H1 (cell line): ENCODE data around the gene MOCS1. TPM values are rescaled to one million over a fixed set of nuclear protein-coding genes. Genes with fewer than 3 reads are reported as not detected.

Source experiments
- CTCF ChIA-PET: fragments of 300-600 bp; sonication (Branson Sonifier 250); formaldehyde crosslinking; loops from one replicate; lab custom pipeline; 2021; ENCODE audit not compliant: partially characterized antibody; lab: Charles Lee
- POLR2A ChIA-PET: fragments of 300-600 bp; sonication (Branson Sonifier 250); formaldehyde crosslinking; loops from one replicate; lab custom pipeline; 2021; ENCODE audit warnings: inconsistent platforms; ENCODE audit not compliant: partially characterized antibody; lab: Charles Lee
- DNase-seq, 2 experiments: peaks; one replicate each; pipeline versions ENCODE4 v3.0.0 to v3.0.0-alpha.2; 2010 to 2022; ENCODE audit warnings: low spot score in 2 of 2, low read depth in 1 of 2, mixed read lengths in 1 of 2
- FAIRE-seq: peaks from 2 replicates; lab custom pipeline; 2011; peaks lifted over from hg19 to GRCh38; lab: Jason Lieb, UNC
- H2AFZ ChIP-seq: 2 replicates; pipeline ENCODE4 v1.8.1; 2012; ENCODE audit warnings: low read length, inconsistent platforms
- H2AK5ac ChIP-seq: 2 replicates; pipeline ENCODE4 v1.6.1; 2013; ENCODE audit warnings: low read depth, low read length
- H2BK120ac ChIP-seq: replicated peaks from 2 replicates; pipeline ENCODE3; 2013; ENCODE audit warnings: low read depth, low read length, inconsistent platforms
- H2BK12ac ChIP-seq: 2 replicates; pipeline ENCODE4 v1.6.1; 2013; ENCODE audit warnings: low read depth, low read length
- H2BK15ac ChIP-seq: 2 replicates; pipeline ENCODE4 v1.6.1; 2013; ENCODE audit warnings: low read length
- H2BK20ac ChIP-seq: 2 replicates; pipeline ENCODE4 v1.6.1; 2013; ENCODE audit warnings: low read length
- H2BK5ac ChIP-seq: 2 replicates; pipeline ENCODE4 v1.6.1; 2013; ENCODE audit warnings: low read depth, low read length
- H3K14ac ChIP-seq: 2 replicates; pipeline ENCODE4 v1.6.1; 2013; ENCODE audit warnings: inconsistent platforms; ENCODE audit not compliant: insufficient read length
- H3K18ac ChIP-seq: 2 replicates; pipeline ENCODE4 v1.6.1; 2013; ENCODE audit warnings: low read length; ENCODE audit errors: extremely low read depth
- H3K23ac ChIP-seq: 2 replicates; pipeline ENCODE4 v1.6.1; 2013; ENCODE audit warnings: inconsistent platforms; ENCODE audit not compliant: insufficient read length
- H3K23me2 ChIP-seq: 2 replicates; pipeline ENCODE4 v1.6.1; 2013; ENCODE audit warnings: low read depth, low read length
- H3K27ac ChIP-seq: 2 replicates; pipeline ENCODE4 v1.6.1; 2011; ENCODE audit warnings: low read depth, low read length, inconsistent platforms
- H3K27me3 ChIP-seq, 4 experiments: replicated peaks in 1 of 4; 1 replicate in 1 of 4; 2 replicates in 3 of 4; pipeline versions ENCODE4 v1.6.1 to v1.8.1; 2011 to 2013; ENCODE audit warnings: low read length in 3 of 4, mild to moderate bottlenecking in 3 of 4, inconsistent platforms in 2 of 4, mixed read lengths in 2 of 4, moderate library complexity in 1 of 4; ENCODE audit not compliant: control insufficient read depth in 3 of 4, insufficient read depth in 3 of 4; ENCODE audit errors: extremely low read depth in 1 of 4
- H3K36me3 ChIP-seq, 4 experiments: 2 replicates each; pipeline versions ENCODE4 v1.6.1 to v1.8.1; 2011 to 2013; ENCODE audit warnings: mild to moderate bottlenecking in 4 of 4, low read length in 3 of 4, moderate library complexity in 2 of 4, control low read depth in 1 of 4, inconsistent platforms in 1 of 4; ENCODE audit not compliant: insufficient read depth in 4 of 4, control insufficient read depth in 2 of 4
- H3K4ac ChIP-seq: replicated peaks from 2 replicates; pipeline ENCODE3; 2013; ENCODE audit warnings: low read length, low read depth, mixed read lengths, inconsistent platforms; ENCODE audit not compliant: insufficient read length
- H3K4me1 ChIP-seq, 4 experiments: replicated peaks in 1 of 4; 1 replicate in 1 of 4; 2 replicates in 3 of 4; pipeline versions ENCODE4 v1.6.1 to v1.8.1; 2011 to 2013; ENCODE audit warnings: low read length in 3 of 4, inconsistent platforms in 2 of 4, mixed read lengths in 1 of 4; ENCODE audit not compliant: insufficient read depth in 4 of 4, control insufficient read depth in 3 of 4
- H3K4me2 ChIP-seq, 2 experiments: 2 replicates each; pipeline versions ENCODE4 v1.6.1 to v1.8.1; 2011 to 2013; ENCODE audit warnings: low read depth in 2 of 2, low read length in 2 of 2, control low read depth in 1 of 2, inconsistent platforms in 1 of 2, mild to moderate bottlenecking in 1 of 2; ENCODE audit not compliant: insufficient read depth in 1 of 2
- H3K4me3 ChIP-seq, 4 experiments: fragments of 200-600, 300-600 bp in 1 of 4; sonication (generic), shearing (Covaris generic), sonication (Bioruptor Twin) in 1 of 4; 2 replicates each; pipeline versions ENCODE4 v1.5.1 to v1.8.1; 2011 to 2016; ENCODE audit warnings: low read length in 4 of 4, low read depth in 3 of 4, control low read depth in 2 of 4, inconsistent platforms in 2 of 4, mild to moderate bottlenecking in 2 of 4, mixed read lengths in 1 of 4, moderate library complexity in 1 of 4; ENCODE audit not compliant: insufficient read depth in 2 of 4; ENCODE audit errors: extremely low read depth in 1 of 4
- H3K56ac ChIP-seq: replicated peaks from 2 replicates; pipeline ENCODE3; 2013; ENCODE audit warnings: low read depth, mild to moderate bottlenecking, mixed read lengths, low read length, inconsistent platforms; ENCODE audit not compliant: insufficient read length
- H3K79me1 ChIP-seq: 2 replicates; pipeline ENCODE4 v1.6.1; 2013; ENCODE audit warnings: low read depth, low read length, control low read depth
- H3K79me2 ChIP-seq, 2 experiments: 2 replicates each; pipeline versions ENCODE4 v1.6.1 to v1.8.1; 2012 to 2013; ENCODE audit warnings: low read length in 2 of 2, mild to moderate bottlenecking in 2 of 2, inconsistent platforms in 1 of 2; ENCODE audit not compliant: insufficient read depth in 2 of 2, control insufficient read depth in 1 of 2
- H3K9ac ChIP-seq, 4 experiments: replicated peaks in 1 of 4; 1 replicate in 1 of 4; 2 replicates in 3 of 4; pipeline versions ENCODE4 v1.6.1 to v1.8.1; 2011 to 2013; ENCODE audit warnings: low read depth in 3 of 4, low read length in 3 of 4, control low read depth in 2 of 4, mild to moderate bottlenecking in 2 of 4, moderate library complexity in 2 of 4, inconsistent platforms in 1 of 4; ENCODE audit errors: extremely low read depth in 1 of 4
- H3K9me3 ChIP-seq, 2 experiments: 2 replicates each; pipeline versions ENCODE4 v1.6.1 to v1.8.1; 2012 to 2013; ENCODE audit warnings: mild to moderate bottlenecking in 2 of 2, moderate library complexity in 2 of 2, control low read depth in 1 of 2, inconsistent platforms in 1 of 2, low read depth in 1 of 2, low read length in 1 of 2, mixed read lengths in 1 of 2; ENCODE audit not compliant: insufficient read depth in 2 of 2
- H4K20me1 ChIP-seq, 2 experiments: replicated peaks in 1 of 2; 2 replicates each; pipeline versions ENCODE3 to v1.8.1; 2011 to 2013; ENCODE audit warnings: inconsistent platforms in 2 of 2, low read length in 2 of 2, mild to moderate bottlenecking in 1 of 2; ENCODE audit not compliant: insufficient read depth in 2 of 2, control insufficient read depth in 1 of 2
- H4K5ac ChIP-seq: 2 replicates; pipeline ENCODE4 v1.6.1; 2013; ENCODE audit warnings: low read length, low read depth, mixed read lengths, inconsistent platforms; ENCODE audit not compliant: insufficient read length
- H4K8ac ChIP-seq: 2 replicates; pipeline ENCODE4 v1.8.0; 2013; ENCODE audit warnings: mild to moderate bottlenecking, moderate library complexity, low read length, inconsistent platforms; ENCODE audit not compliant: insufficient read depth; ENCODE audit errors: extremely low read depth
- H4K91ac ChIP-seq: replicated peaks from 2 replicates; pipeline ENCODE3; 2013; ENCODE audit warnings: low read length, mixed read lengths, inconsistent platforms; ENCODE audit not compliant: insufficient read length
- ASH2L ChIP-seq: fragments of 200-600, 300-600 bp; sonication (generic); IDR thresholded peaks from one replicate; pipeline ENCODE4 v1.7.1; 2017; ENCODE audit warnings: low read length
- BACH1 ChIP-seq: IDR thresholded peaks from 2 replicates; pipeline ENCODE4 v1.6.1; 2012; ENCODE audit warnings: low read length, improper control_type of control experiment
- HDAC6 ChIP-seq: IDR thresholded peaks from one replicate; pipeline ENCODE4 v1.7.1; 2012; ENCODE audit warnings: low read depth, mild to moderate bottlenecking, inconsistent platforms, low read length, moderate library complexity
- KDM4A ChIP-seq: IDR thresholded peaks from one replicate; pipeline ENCODE4 v1.7.1; 2012; ENCODE audit warnings: low read depth, mild to moderate bottlenecking, moderate library complexity, low read length, inconsistent platforms; ENCODE audit not compliant: severe bottlenecking
- SAP30 ChIP-seq: fragments of 300-600 bp; sonication (generic); IDR thresholded peaks from 2 replicates; pipeline ENCODE4 v1.7.1; 2012; ENCODE audit warnings: low read length, moderate library complexity, mild to moderate bottlenecking, inconsistent platforms; ENCODE audit not compliant: insufficient read depth, insufficient replicate concordance
- SIX5 ChIP-seq: IDR thresholded peaks from 2 replicates; pipeline ENCODE4 v1.6.1; 2011; ENCODE audit warnings: mild to moderate bottlenecking, low read depth, low read length
- ZNF274 ChIP-seq: IDR thresholded peaks from 2 replicates; pipeline ENCODE4 v1.7.0; 2012; ENCODE audit warnings: low read length, borderline replicate concordance; ENCODE audit errors: extremely low read depth
- WGBS, 2 experiments: shearing (Covaris generic) in 1 of 2; methylation state at CpG; one replicate each; pipeline versions ENCODE4 v1.1.6 to v1.1.7; 2013 to 2015; ENCODE audit warnings: low lambda C conversion rate in 2 of 2, mixed read lengths in 2 of 2, inconsistent platforms in 1 of 2, low coverage in 1 of 2, missing lambda C conversion rate in 1 of 2; ENCODE audit not compliant: insufficient replicate concordance in 2 of 2, insufficient coverage in 1 of 2, insufficient read length in 1 of 2; ENCODE audit errors: extremely low coverage in 1 of 2, missing lambda C conversion rate in 1 of 2; 5-methylcytosine and 5-hydroxymethylcytosine counted together
- polyA plus RNA-seq, 7 experiments: library from polyadenylated mRNA; depleted of rRNA in 3 of 7; stranded (reverse) in 5 of 7; unstranded in 2 of 7; fragments of >200 nt in 5 of 7; fragments of 200-250 nt in 2 of 7; gene quantifications; 1 replicate in 5 of 7; 2 replicates in 1 of 7; 4 replicates in 1 of 7; pipeline versions ENCODE4 v1.2.1 to v1.2.3, GENCODE V29; 2011 to 2013; ENCODE audit warnings: missing spikeins in 2 of 7, mixed read lengths in 2 of 7
- total RNA-seq: library from RNA; stranded (reverse); fragmentation: NEBNext Ultra II Directional; extraction: Animal tissue kit (Norgen Biotek cat#: 25700); gene quantifications from 2 replicates; pipeline ENCODE4 v1.2.1, GENCODE V29; 2021
- TF ChIP-seq, protein P1 (sequence below): IDR thresholded peaks from 2 replicates; pipeline ENCODE4 v1.6.1; 2011; ENCODE audit warnings: low read depth, mild to moderate bottlenecking, low read length; ENCODE audit not compliant: insufficient read depth
- TF ChIP-seq, protein P2 (sequence below): IDR thresholded peaks from 2 replicates; pipeline ENCODE4 v1.6.1; 2011; ENCODE audit warnings: low read length, improper control_type of control experiment
- TF ChIP-seq, protein P3 (sequence below): IDR thresholded peaks from 2 replicates; pipeline ENCODE4 v1.6.1; 2012; ENCODE audit warnings: low read length, inconsistent platforms

MOCS1 gene
- total and polyA plus RNA-seq, 2 of the 8 experiments (the other 6 are each of a cell fraction or from before 2014, with no cell fraction given) = 13.4 to 19.7 TPM

DNA sequence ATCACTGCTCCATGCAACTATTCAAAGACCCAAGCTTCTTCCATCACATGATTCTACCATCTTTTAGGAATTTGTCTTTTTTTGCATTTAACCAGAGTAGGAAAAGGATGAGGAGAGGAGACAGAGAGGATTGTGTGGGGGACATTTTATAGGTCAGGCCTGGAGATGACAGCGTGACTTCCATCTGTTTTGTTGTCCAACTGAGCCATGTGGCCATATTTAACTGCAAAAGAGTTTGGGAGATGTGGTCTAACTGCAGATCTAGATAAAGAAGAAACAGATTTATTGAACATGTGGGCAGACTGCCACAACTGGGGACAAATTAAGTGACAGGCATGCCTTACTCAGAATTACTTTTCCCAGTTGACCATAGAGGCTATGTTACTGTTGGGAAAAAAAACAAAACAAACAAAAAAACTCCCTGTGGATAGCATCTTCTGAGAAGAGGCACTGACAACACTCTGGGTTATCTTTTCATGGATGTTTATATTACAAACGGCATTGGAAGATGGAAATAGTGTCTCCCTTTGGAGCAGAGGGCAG is 18.9 kb upstream of the MOCS1 start:
- Histone ChIP-seq H3K4ac (no peak overlapping the region), H4K91ac (no peak overlapping the region), H3K4me2 (no peak overlapping the region), H3K23me2 (no peaks in the 10 kb centered on the region), H3K4me3 (no peak overlapping the region), H4K5ac (no peak overlapping the region), H3K36me3 (no peaks in the 10 kb centered on the region), H2AFZ (no peak overlapping the region), H4K20me1 (no peaks in the 10 kb centered on the region), H4K8ac (no peak overlapping the region), H3K79me2 (no peaks in the 10 kb centered on the region), H3K18ac (no peak overlapping the region), H3K4me1 (peaks cover 3 to 5% (median 5%) of the 10 kb centered on the region in 4 experiments; a peak in 6 of 7 replicates), H2BK12ac (no peak overlapping the region), H2AK5ac (no peak overlapping the region), H3K79me1 (no peaks in the 10 kb centered on the region), H3K27me3 (no peaks in the 10 kb centered on the region; a peak in 1 of 7 replicates), H3K14ac (no peak overlapping the region), H3K27ac (no peak overlapping the region), H2BK20ac (no peak overlapping the region), H3K23ac (no peak overlapping the region), H2BK5ac (no peak overlapping the region), H2BK15ac (no peak overlapping the region), H2BK120ac (no peak overlapping the region), H3K56ac (no peak overlapping the region), H3K9ac (no peak overlapping the region), H3K9me3 (no peaks in the 10 kb centered on the region)
- ChIA-PET POLR2A (no interaction called here), CTCF (no interaction called here)
- 85% methylated on average over 2 of the region's 2 CpGs; no CpG with 5 or more reads in 1 of the 2 experiments for WGBS, 2 experiments
- FAIRE-seq (no peak), DNase-seq (no peak)
- no peak for TF ChIP-seq SIX5
- TF ChIP-seq ZNF274 = no peak
- no peak for TF ChIP-seq KDM4A
- TF ChIP-seq, protein P1, sequence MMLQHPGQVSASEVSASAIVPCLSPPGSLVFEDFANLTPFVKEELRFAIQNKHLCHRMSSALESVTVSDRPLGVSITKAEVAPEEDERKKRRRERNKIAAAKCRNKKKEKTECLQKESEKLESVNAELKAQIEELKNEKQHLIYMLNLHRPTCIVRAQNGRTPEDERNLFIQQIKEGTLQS = no peak
- TF ChIP-seq SAP30 = no peak
- no peak for TF ChIP-seq HDAC6
- TF ChIP-seq, protein P2, sequence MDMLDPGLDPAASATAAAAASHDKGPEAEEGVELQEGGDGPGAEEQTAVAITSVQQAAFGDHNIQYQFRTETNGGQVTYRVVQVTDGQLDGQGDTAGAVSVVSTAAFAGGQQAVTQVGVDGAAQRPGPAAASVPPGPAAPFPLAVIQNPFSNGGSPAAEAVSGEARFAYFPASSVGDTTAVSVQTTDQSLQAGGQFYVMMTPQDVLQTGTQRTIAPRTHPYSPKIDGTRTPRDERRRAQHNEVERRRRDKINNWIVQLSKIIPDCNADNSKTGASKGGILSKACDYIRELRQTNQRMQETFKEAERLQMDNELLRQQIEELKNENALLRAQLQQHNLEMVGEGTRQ = no peak
- no peak for TF ChIP-seq BACH1
- TF ChIP-seq, protein P3, sequence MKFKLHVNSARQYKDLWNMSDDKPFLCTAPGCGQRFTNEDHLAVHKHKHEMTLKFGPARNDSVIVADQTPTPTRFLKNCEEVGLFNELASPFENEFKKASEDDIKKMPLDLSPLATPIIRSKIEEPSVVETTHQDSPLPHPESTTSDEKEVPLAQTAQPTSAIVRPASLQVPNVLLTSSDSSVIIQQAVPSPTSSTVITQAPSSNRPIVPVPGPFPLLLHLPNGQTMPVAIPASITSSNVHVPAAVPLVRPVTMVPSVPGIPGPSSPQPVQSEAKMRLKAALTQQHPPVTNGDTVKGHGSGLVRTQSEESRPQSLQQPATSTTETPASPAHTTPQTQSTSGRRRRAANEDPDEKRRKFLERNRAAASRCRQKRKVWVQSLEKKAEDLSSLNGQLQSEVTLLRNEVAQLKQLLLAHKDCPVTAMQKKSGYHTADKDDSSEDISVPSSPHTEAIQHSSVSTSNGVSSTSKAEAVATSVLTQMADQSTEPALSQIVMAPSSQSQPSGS = no peak
- no peak for TF ChIP-seq ASH2L
